Measurements from ENCODE around the gene SMIM3.

DNA sequence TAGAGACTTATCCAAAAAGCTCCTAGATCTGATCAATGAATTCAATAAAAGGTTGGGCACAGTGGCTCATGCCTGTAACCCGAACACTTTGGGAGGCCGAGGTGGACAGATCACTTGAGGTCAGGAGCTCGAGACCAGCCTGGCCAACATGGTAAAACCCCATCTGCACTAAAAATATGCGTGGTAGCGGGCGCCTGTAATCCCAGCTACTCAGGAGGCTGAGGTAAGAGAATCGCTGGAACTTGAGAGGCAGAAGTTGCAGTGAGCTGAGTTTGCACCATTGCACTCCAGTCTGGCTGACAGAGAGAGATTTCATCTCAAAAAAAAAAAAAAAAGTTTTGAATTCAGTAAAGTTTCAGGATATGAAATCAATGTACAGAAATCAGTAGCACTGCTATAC, 39.7 kb upstream of the SMIM3 start:
- no peak for TF ChIP-seq KDM4A (IDR thresholded peaks at IDR 0.05; ENCODE audit: low read depth, low read length, severe bottlenecking)
- TF ChIP-seq, protein P1, sequence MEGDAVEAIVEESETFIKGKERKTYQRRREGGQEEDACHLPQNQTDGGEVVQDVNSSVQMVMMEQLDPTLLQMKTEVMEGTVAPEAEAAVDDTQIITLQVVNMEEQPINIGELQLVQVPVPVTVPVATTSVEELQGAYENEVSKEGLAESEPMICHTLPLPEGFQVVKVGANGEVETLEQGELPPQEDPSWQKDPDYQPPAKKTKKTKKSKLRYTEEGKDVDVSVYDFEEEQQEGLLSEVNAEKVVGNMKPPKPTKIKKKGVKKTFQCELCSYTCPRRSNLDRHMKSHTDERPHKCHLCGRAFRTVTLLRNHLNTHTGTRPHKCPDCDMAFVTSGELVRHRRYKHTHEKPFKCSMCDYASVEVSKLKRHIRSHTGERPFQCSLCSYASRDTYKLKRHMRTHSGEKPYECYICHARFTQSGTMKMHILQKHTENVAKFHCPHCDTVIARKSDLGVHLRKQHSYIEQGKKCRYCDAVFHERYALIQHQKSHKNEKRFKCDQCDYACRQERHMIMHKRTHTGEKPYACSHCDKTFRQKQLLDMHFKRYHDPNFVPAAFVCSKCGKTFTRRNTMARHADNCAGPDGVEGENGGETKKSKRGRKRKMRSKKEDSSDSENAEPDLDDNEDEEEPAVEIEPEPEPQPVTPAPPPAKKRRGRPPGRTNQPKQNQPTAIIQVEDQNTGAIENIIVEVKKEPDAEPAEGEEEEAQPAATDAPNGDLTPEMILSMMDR (IDR thresholded peaks at IDR 0.05; ENCODE audit: control extremely low read depth in 1 of 3, insufficient read depth in 1 of 3, low read depth in 1 of 3, low read length in 3 of 3), result no peak
- no peak for TF ChIP-seq POLR2A (IDR thresholded peaks at IDR 0.05; ENCODE audit: control extremely low read depth in 1 of 2, low read depth in 2 of 2, low read length in 2 of 2)
- no peak for TF ChIP-seq CREB1 (IDR thresholded peaks at IDR 0.05)
- TF ChIP-seq POLR2AphosphoS5 (IDR thresholded peaks at IDR 0.05; ENCODE audit: low read depth, low read length), result no peak
- TF ChIP-seq JUND (IDR thresholded peaks at IDR 0.05; ENCODE audit: low read length), result no peak
- TF ChIP-seq SIN3A (conservative IDR thresholded peaks at IDR 0.05 in 1 of 2, IDR thresholded peaks at IDR 0.05 in 1 of 2; ENCODE audit: low read depth in 1 of 2, low read length in 2 of 2), result no peak
- TF ChIP-seq EZH2 (IDR thresholded peaks at IDR 0.05; ENCODE audit: low read depth, low read length, severe bottlenecking), result no peak
- TF ChIP-seq MAFK (IDR thresholded peaks at IDR 0.05; ENCODE audit: low read depth, low read length), result no peak
- TF ChIP-seq TAF1 (IDR thresholded peaks at IDR 0.05; ENCODE audit: low read depth, low read length), result no peak
- no peak for TF ChIP-seq GABPA (IDR thresholded peaks at IDR 0.05; ENCODE audit: borderline replicate concordance, insufficient read depth, low read length)
- no peak for TF ChIP-seq JUN (IDR thresholded peaks at IDR 0.05; ENCODE audit: low read depth, low read length)
- no peak for TF ChIP-seq HDAC6 (IDR thresholded peaks at IDR 0.05; ENCODE audit: low read depth, low read length)
- no peak for TF ChIP-seq EP300 (IDR thresholded peaks at IDR 0.05; ENCODE audit: borderline replicate concordance in 1 of 2, low read depth in 2 of 2, low read length in 2 of 2)
